CD14-positive monocyte (primary cell): ENCODE results near the gene KIAA1755. TPM values are rescaled to one million over a fixed set of nuclear protein-coding genes. Genes with fewer than 3 reads are reported as not detected.

Experiments
- DNase-seq, 3 donors: peaks; one replicate each; pipeline ENCODE4 v3.0.0-alpha.2; 2011 to 2022
- H2AFZ ChIP-seq: 2 replicates; pipeline ENCODE4 v1.6.0; 2012; ENCODE audit warnings: mild to moderate bottlenecking, low read depth, low read length, inconsistent platforms; ENCODE audit not compliant: insufficient read depth, poor library complexity, severe bottlenecking
- H3K27ac ChIP-seq, 2 donors: 1 replicate in 1 of 2; 2 replicates in 1 of 2; pipeline ENCODE4 v1.5.1; 2012 to 2013; ENCODE audit warnings: low read length in 2 of 2, control low read depth in 1 of 2, inconsistent platforms in 1 of 2, low read depth in 1 of 2, mild to moderate bottlenecking in 1 of 2
- H3K27me3 ChIP-seq, 2 donors: one replicate each; pipeline versions ENCODE4 v1.6.0 to v1.6.1; 2011 to 2013; ENCODE audit warnings: low read length in 2 of 2; ENCODE audit not compliant: control insufficient read depth in 2 of 2, insufficient read depth in 2 of 2
- H3K36me3 ChIP-seq, 2 donors: replicated peaks in 1 of 2; 1 replicate in 1 of 2; 2 replicates in 1 of 2; pipeline versions ENCODE4 v1.5.1 to v1.6.1; 2012 to 2013; ENCODE audit warnings: low read length in 2 of 2, control low read depth in 1 of 2, inconsistent platforms in 1 of 2, mild to moderate bottlenecking in 1 of 2; ENCODE audit not compliant: insufficient read depth in 2 of 2, control insufficient read depth in 1 of 2
- H3K4me1 ChIP-seq, 2 donors: 1 replicate in 1 of 2; 2 replicates in 1 of 2; pipeline versions ENCODE4 v1.5.1 to v1.6.1; 2012 to 2013; ENCODE audit warnings: low read length in 2 of 2, control low read depth in 1 of 2, inconsistent platforms in 1 of 2, mild to moderate bottlenecking in 1 of 2, moderate library complexity in 1 of 2; ENCODE audit not compliant: insufficient read depth in 2 of 2, control insufficient read depth in 1 of 2
- H3K4me2 ChIP-seq: replicated peaks from 2 replicates; pipeline ENCODE3; 2012; ENCODE audit warnings: low read length, moderate library complexity, mild to moderate bottlenecking; ENCODE audit not compliant: poor library complexity, severe bottlenecking; ENCODE audit errors: extremely low read depth
- H3K4me3 ChIP-seq, 3 experiments: fragments of 200-600 bp in 1 of 3; sonication (generic) in 1 of 3; replicated peaks in 1 of 3; 1 replicate in 2 of 3; 2 replicates in 1 of 3; pipeline ENCODE4 v1.5.1; 2011 to 2013; ENCODE audit warnings: low read length in 3 of 3, mild to moderate bottlenecking in 3 of 3, control low read depth in 2 of 3, low read depth in 2 of 3, inconsistent platforms in 1 of 3, moderate library complexity in 1 of 3
- H3K79me2 ChIP-seq: 2 replicates; pipeline ENCODE4 v1.6.0; 2012; ENCODE audit warnings: mild to moderate bottlenecking, control low read depth, inconsistent platforms, low read length, moderate library complexity; ENCODE audit not compliant: insufficient read depth
- H3K9ac ChIP-seq: 2 replicates; pipeline ENCODE4 v1.6.0; 2017; ENCODE audit warnings: low read length, mild to moderate bottlenecking; ENCODE audit not compliant: insufficient read depth, poor library complexity, severe bottlenecking
- H3K9me3 ChIP-seq, 2 donors: replicated peaks in 1 of 2; 1 replicate in 1 of 2; 2 replicates in 1 of 2; pipeline versions ENCODE4 v1.5.1 to v1.6.1; 2012 to 2013; ENCODE audit warnings: low read length in 2 of 2, control low read depth in 1 of 2; ENCODE audit not compliant: control insufficient read depth in 1 of 2, insufficient read depth in 1 of 2
- H4K20me1 ChIP-seq: 2 replicates; pipeline ENCODE4 v1.6.0; 2012; ENCODE audit warnings: mild to moderate bottlenecking, low read length, control low read depth, moderate library complexity; ENCODE audit not compliant: insufficient read depth
- H3K27ac Mint-ChIP-seq, 7 donors: one replicate each; pipeline ENCODE4 v1.8.0; 2020; ENCODE audit warnings: mild to moderate bottlenecking in 7 of 7, mixed read lengths in 7 of 7, moderate library complexity in 6 of 7, inconsistent platforms in 2 of 7
- H3K27me3 Mint-ChIP-seq, 3 donors: one replicate each; pipeline ENCODE4 v1.8.0; 2021 to 2022; ENCODE audit warnings: low read depth in 3 of 3, mild to moderate bottlenecking in 3 of 3, mixed read lengths in 3 of 3, moderate library complexity in 3 of 3, inconsistent platforms in 1 of 3
- H3K36me3 Mint-ChIP-seq, 2 donors: one replicate each; pipeline ENCODE4 v1.8.0; 2020; ENCODE audit warnings: mixed read lengths in 2 of 2, inconsistent platforms in 1 of 2, mild to moderate bottlenecking in 1 of 2
- H3K4me1 Mint-ChIP-seq: one replicate; pipeline ENCODE4 v1.8.0; 2020; ENCODE audit warnings: mild to moderate bottlenecking, mixed read lengths
- H3K4me3 Mint-ChIP-seq, 2 donors: one replicate each; pipeline ENCODE4 v1.8.0; 2020; ENCODE audit warnings: mild to moderate bottlenecking in 2 of 2, mixed read lengths in 2 of 2, moderate library complexity in 1 of 2
- H3K9me3 Mint-ChIP-seq, 7 donors: one replicate each; pipeline ENCODE4 v1.8.0; 2020 to 2022; ENCODE audit warnings: mixed read lengths in 7 of 7, mild to moderate bottlenecking in 6 of 7, moderate library complexity in 6 of 7, inconsistent platforms in 2 of 7
- CTCF ChIP-seq: fragments of 200-600 bp; IDR thresholded peaks from one replicate; pipeline ENCODE4 v1.8.0; 2022; ENCODE audit warnings: antibody characterized with exemption, mild to moderate bottlenecking
- WGBS: methylation state at CpG from one replicate; pipeline ENCODE4 v1.1.5; 2013; ENCODE audit warnings: missing lambda C conversion rate; ENCODE audit not compliant: insufficient coverage; 5-methylcytosine and 5-hydroxymethylcytosine counted together
- intact Hi-C, 2 donors: fragments of 100-400 bp; cut with micrococcal nuclease; formaldehyde crosslinking; loops; one replicate each; pipeline versions ENCODE4 v1.15.0 to v1.15.1; 2023
- polyA plus RNA-seq, 3 donors: library from polyadenylated mRNA; depleted of rRNA in 1 of 3; unstranded in 2 of 3; stranded (reverse) in 1 of 3; fragments of 300-500 nt in 2 of 3; fragments of >200 nt in 1 of 3; fragmentation: Illumina TruSeq in 2 of 3; gene quantifications; 1 replicate in 2 of 3; 2 replicates in 1 of 3; pipeline ENCODE4 v1.2.3, GENCODE V29; 2012 to 2021

The KIAA1755 gene
- polyA plus RNA-seq, 3 donors: not detected

- intact Hi-C loops: no loop called here
These were observed 65.5 kb downstream of the KIAA1755 start for GRCh38 chr20:38194971-38195504.

DNA sequence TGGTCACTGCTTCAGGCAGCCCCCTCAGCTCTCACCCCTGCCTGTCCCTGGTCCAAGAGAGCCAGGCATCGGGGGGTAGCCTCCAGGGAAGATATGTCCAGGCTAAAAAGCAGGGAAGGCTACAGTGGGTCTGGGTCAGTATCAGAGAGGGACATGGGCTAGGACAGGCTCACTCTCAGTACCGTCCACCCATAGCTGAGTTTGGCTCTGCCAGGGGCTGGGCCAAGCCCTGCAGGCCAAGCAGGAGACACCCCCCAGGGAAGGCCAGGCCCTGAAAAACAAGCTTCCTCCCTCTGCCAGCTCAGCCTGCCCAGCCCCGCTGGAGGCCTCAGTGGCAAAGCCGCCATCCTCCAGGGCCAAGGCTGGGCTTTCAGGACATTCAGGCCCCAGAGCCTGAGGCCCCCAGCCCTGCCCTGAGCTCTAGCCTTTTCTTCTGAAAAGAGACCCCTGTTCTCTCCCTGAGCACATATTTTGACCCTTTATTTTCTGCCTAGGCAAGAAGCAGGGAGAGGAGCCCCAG lies 66.9 kb downstream of the KIAA1755 start:
- peaks cover 54% of the 10 kb centered on the region for H3K4me1 Mint-ChIP-seq
- Histone ChIP-seq H4K20me1 (no peaks in the 10 kb centered on the region), H3K27ac (no peak overlapping the region), H3K9ac (no peak overlapping the region), H3K4me3 (no peak overlapping the region), H3K36me3 (no peaks in the 10 kb centered on the region), H2AFZ (no peak overlapping the region), H3K4me1 (peaks cover 34 to 44% of the 10 kb centered on the region in 2 donors), H3K4me2 (no peak overlapping the region), H3K79me2 (no peaks in the 10 kb centered on the region), H3K27me3 (no peaks in the 10 kb centered on the region), H3K9me3 (no peaks in the 10 kb centered on the region)
- DNase-seq: no peak
- peaks cover 0 to 3% of the 10 kb centered on the region in 2 donors for H3K36me3 Mint-ChIP-seq
- WGBS: 90% methylated on average over 3 of the region's 4 CpGs
- intact Hi-C loops: no loop called here
- H3K27ac Mint-ChIP-seq: peak overlapping the region in 2 of 7 donors; percentile 41 to 71
- peaks cover 3 to 6% (median 3%) of the 10 kb centered on the region in 3 donors for H3K27me3 Mint-ChIP-seq
- TF ChIP-seq CTCF: no peak
- H3K9me3 Mint-ChIP-seq: peaks cover 0 to 6% (median under 1%) of the 10 kb centered on the region in 7 donors
- H3K4me3 Mint-ChIP-seq: no peak overlapping the region

More at GRCh38 chr20:38194971-38195504, 65.5 kb downstream of the KIAA1755 start:
- Histone ChIP-seq H3K9ac (no peak overlapping the region), H4K20me1 (no peaks in the 10 kb centered on the region), H2AFZ (no peak overlapping the region), H3K4me2 (no peak overlapping the region), H3K9me3 (no peaks in the 10 kb centered on the region), H3K4me3 (no peak overlapping the region), H3K27me3 (no peaks in the 10 kb centered on the region), H3K27ac (no peak overlapping the region), H3K4me1 (peaks cover 36 to 46% of the 10 kb centered on the region in 2 donors), H3K36me3 (no peaks in the 10 kb centered on the region), H3K79me2 (no peaks in the 10 kb centered on the region)
- H3K27ac Mint-ChIP-seq: peak overlapping the region in 4 of 7 donors; percentile 51 to 96 (median 84)
- TF ChIP-seq CTCF: no peak
- H3K27me3 Mint-ChIP-seq: peaks cover 3 to 6% (median 3%) of the 10 kb centered on the region in 3 donors
- peak in 1 of 3 donors; percentile 53 for DNase-seq
- H3K4me1 Mint-ChIP-seq: peaks cover 56% of the 10 kb centered on the region
- peaks cover 0 to 3% of the 10 kb centered on the region in 2 donors for H3K36me3 Mint-ChIP-seq
- no peak overlapping the region for H3K4me3 Mint-ChIP-seq
- 90% methylated on average over 4 of the region's 5 CpGs for WGBS
- peaks cover 0 to 6% (median 1%) of the 10 kb centered on the region in 7 donors for H3K9me3 Mint-ChIP-seq
